ENCODE measurements around the gene IL1RAPL1.

Gene IL1RAPL1

DNA sequence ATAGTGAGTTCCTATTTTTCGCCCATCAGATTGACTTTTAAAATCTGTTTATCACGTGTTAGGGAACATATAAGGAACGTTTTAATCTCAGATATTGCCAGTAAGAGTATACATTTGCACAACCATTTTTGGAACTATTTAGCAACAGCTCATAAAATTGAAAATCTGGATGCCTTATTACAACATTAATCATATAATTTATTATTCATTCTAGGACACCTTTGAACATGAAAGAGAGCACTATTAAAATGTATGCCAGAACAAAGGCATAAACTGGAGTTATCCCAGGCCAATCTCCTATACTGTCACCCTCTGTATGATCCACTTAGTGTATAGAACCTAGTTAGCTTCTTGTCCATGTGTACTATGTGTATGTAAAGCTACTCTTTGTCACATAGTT, 1049.1 kb downstream of the IL1RAPL1 start:
- no peak for DNase-seq

DNA sequence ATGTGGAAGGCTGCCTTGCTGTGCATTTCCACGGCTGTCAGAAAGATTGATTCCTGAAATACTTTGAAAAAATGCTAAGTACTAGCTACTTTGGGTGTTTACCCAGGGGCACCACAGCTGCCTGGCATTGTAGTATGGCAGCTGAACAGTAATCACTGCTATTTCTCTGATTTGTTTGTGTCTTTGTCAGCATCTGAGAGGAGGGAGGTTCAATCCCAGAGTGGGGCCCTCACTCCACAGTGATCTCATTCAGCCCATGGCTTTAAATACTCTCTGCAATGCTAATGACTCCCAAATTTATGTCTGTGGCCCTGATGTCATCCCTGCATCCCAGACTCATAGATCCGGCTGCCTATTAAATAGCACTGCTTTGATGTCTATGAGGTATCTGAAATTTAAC, 1052.9 kb downstream of the IL1RAPL1 start:
- DNase-seq = peak in 6 of 58 donors; percentile 0 to 6 (median 3)

DNA sequence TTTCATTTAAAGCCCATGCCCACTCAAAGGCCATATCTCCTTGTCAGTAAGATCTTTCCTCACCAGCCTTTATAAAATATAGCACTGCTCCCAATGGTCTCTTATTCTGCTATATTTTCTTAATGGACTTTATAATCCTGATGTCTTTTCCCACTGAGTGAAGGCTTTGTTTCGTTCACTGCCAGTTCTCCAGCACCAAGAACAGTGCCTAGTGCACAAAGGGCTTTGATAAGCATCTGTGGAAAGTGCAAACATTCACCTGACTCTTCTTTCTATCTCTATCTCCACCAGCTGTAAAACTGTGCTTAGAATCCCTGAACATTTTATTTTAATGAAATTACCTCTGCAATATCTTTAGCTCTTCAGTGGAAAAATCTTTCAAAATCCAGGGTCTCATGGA, 1054.2 kb downstream of the IL1RAPL1 start:
- DNase-seq = peak in 1 of 58 donors; percentile 2

DNA sequence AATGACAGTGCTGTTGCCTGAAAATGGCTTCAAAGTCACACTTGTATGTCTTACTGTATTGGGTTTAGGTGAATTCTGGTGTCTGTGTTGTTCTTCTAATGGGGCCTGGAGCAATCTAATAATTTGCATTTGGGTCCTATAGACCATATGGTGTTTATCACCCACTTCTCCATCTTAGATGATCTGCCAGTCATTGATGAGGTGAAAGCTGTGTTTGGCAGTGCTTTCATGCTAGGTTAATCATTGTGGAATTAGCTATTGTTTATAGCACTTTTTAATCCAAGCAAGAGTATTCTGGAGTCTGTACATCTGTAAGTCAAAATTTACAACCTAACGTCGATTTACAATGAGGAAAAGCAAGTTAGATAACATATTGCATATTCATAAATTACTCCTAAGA, 1055.9 kb downstream of the IL1RAPL1 start:
- no peak for DNase-seq

DNA sequence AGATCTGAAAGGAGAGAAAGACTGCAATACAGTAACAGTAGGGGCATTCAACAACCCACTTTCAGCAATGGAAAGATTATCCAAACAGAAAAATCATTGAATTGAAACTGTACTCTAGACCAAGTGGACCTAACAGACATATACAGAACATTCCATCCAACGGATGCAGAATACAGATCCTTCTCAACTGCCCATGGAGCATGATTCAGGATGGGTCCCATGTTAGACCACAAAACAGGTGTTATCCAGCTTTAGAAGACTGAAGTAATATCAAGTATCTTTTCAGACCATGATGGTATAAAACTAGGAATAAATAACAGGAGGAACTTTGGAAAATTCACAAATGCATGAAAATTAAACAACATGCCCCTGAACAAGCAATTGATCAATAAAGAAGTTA, 1060.9 kb downstream of the IL1RAPL1 start:
- no peak for DNase-seq

DNA sequence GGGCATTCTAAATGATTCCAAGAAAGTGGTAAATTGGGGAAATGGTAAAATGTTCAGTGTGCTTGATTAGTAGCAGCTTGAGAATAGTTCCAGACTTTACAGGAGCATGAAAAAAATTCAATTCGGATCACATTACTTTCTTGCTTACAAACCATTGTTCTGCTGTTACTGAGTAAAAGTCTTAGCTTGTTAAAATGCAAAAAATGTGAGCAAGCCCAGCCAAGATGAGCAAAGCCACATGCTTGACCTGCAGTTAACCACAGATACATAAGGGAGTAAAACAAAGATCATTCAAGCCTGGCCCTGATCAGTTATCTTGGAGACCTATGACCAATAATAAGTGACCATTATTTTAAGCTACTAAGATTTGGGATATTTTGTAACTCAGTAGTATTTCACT, 1065.2 kb downstream of the IL1RAPL1 start:
- DNase-seq = no peak

DNA sequence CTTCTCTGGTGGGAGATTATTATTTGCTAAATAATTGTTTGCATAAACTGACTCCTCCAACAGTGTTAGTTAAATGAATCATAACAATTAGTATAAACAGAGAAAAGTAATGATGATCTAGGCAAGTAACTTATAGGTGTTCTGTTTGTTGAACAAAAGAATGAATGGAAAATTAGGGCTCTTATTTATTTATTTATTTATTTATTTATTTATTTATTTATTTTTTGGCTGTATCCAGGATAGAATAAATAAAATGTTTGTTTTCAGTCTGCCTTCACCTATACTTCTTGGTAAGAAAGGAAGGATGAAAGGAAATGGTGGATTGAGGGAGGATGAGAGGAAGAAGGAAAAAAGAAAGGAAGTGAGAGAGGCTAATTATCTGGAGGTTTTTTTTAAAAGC, 1066.5 kb downstream of the IL1RAPL1 start:
- DNase-seq = no peak

DNA sequence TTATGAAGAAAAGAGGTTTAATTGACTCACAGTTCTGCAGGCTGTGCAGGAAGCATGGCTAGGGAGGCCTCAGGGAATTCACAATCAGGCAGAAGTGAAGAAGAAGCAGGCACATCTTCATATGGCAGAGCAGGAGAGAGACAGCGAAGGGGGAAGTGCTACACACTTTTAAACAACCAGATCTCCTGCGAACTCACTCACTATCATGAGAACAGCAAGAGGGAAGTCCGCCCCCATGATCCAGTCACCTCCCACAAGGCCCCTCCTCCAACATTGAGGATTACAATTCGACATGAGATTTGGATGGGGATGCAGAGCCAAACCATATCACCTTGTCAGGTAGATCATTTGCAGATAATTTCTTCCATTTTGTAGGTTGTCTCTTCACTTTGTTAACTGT, 1072.7 kb downstream of the IL1RAPL1 start:
- DNase-seq = no peak

DNA sequence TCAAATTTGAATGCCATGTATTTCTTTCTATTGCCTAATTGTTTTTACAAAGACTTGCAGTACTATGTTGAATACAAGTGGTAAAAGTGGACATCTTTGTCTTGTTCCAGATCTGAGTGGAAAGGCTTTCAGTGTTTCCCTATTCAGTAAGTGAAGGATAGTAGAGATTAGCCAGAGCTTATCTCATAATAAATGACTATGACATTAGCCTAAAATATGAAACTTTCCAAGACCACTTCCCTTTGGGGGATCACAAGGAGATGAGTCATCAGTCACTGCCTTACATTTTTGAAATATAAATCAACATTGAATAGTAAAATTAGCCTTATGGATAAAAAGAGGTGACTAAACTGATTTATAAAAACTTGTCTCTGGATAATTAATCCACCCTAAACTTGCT, 1074.0 kb downstream of the IL1RAPL1 start:
- DNase-seq = no peak

DNA sequence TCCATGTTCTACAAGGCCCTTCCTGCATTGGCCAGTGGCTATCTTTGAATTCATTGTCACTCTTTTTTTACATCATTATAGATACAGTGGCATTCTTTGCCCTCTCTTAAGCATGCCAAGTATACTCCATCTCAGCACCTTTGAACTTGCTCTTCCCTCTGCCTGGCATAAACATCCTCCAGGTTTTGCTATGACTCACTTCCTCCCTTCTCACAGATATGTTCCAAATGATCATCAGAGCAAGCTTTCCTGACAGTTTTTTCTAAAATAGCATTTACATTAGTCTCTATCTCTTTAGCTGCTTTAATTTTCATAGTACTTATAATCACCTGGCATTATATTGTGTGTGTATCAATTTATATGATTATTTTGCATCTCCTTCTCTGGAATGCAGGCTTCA, 1074.9 kb downstream of the IL1RAPL1 start:
- no peak for DNase-seq

DNA sequence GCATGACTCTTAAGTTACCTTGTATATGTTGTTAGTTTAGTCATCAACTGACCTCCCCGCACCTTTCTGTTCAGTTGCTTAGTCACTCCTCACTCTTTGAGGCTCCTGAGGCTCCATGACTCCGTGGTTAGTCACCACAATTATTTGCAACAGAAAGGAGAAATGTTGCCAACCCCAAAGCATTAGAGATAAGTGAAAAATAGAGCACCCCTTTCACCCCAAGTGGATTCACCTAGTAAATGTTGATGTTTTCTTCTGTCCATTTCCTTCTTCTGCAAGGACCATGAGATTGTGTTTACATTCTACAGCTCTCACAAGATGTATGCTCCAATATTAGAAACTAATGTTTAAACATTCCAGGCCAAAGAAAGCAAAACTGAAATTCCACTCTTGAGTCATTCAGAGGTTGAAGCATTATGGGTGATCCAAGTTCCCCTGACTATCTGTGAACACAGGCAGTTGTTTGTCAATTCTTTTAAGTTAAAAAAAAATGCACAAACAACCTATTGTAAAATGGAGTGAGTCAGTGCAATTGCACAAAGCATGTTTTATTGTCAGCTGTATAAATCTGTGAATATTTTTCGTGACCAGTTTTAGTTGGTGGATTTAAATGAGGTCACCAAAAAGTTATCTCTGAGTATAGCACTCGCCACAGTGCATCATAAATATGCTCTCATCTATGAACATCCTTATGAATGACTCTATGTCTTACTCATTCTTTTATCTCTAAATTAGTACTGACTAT, 1075.7 kb downstream of the IL1RAPL1 start:
- DNase-seq = peak in 3 of 58 donors; percentile 4 to 62 (median 21)

DNA sequence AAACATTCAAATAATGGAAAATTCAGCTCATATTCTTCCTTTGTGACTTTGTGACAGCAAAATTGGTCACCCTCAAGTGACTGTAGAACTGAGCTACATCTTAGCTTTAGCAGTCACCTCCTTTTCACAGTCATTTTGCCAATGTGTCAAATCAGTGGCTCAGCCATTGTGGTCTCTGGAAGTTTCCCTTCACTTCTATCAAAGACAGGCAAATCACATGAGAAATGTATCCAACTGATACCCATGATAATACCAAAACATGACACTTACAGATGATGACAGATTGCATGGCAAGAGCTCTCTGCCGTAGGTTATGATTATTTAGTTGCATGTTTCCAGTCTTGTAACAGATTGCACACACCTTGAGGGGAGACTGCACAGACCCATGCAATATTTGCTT, 1078.3 kb downstream of the IL1RAPL1 start:
- DNase-seq = no peak

DNA sequence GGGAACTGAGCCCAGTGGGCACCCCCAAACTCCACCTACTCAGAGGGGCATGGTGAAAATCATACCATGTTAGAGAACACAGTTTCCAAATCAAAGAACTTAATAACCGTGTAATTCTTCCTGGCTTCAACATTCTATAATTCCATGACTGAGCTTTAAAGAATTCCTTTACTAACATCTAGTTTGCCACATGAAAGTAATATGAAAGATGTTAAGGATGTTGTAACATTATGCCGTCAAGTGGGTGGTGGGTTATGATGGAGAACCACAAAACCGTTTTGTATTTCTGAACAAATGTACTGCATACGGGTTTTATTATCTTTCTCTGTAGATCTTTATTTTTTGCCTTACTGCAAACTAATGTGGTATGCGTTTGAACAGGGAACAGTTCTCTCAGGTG, 1079.1 kb downstream of the IL1RAPL1 start:
- DNase-seq = no peak

DNA sequence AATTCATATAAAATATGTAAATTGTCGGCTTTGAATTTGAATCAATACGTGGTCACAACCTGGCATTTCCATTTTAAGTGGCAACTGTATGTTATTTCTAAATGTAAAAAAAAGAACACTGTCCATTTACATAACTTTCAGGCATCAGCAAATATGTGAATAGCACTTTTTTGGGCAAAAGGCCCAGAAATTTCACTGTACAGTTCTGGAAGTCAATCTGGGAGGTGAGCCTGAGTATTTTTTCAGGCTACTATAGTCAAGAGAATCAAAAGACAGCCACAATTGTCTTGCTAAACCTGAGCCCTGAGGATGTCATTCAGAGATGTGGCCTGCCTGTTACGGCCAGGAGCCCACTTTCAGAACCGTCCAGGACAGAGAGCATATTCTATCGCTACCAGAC, 1084.2 kb downstream of the IL1RAPL1 start:
- DNase-seq = no peak

DNA sequence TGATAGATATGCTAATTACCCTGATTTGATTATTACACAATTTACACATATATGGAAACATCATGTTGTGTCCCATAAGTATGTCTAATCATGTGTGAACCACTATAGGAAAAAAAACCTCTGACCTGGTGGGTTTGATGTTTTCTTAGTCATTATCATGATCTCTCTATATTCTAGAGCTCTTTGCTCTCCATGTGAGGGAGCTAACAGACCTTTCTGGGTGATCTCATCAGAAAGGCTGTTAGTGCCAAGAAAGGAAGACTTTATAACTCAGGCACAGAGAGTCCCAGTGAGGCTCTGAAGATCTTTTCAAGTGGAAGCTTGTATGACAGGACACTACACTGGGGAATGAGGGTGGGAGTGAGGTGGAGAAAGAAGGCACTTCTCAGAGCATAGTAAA, 1100.4 kb downstream of the IL1RAPL1 start:
- DNase-seq = peak in 2 of 58 donors; percentile 0 to 3

DNA sequence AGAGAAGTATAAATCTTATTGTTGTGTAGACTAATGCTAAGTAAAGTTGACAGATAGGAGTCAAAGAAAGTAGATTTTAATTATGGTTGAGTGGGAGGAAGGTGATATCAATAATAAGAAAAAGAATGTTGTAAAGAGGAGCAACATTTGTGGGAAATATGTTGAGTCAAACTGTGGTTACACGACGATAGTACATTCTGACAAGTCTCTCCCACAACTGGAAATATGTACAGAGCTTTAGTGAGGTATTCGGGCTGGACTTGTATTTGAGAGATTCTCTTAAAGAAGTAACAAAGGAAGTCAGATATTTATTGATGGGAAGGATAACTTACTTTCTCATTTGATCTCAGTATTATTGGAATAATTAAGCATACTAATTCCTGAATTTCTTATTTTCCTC, 1102.8 kb downstream of the IL1RAPL1 start:
- DNase-seq = no peak

DNA sequence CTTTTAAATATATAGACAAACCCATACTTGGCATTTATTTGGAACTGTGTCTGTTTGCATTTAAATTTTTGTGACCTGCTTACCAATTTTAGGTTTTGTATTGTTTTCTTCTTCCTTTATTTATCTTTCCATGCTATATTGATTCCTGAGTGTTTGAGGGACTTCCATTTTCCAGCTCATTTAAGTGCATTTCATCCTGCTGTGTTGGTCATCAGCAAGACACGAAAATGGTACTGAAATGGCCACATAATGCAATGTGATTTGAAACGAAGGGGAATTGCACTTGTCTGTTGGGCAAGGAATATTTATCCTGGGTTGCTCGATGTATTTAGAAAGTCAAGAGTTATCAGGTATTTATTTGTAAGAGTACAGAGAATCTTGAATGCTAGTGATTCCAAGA, 1103.8 kb downstream of the IL1RAPL1 start:
- no peak for DNase-seq

DNA sequence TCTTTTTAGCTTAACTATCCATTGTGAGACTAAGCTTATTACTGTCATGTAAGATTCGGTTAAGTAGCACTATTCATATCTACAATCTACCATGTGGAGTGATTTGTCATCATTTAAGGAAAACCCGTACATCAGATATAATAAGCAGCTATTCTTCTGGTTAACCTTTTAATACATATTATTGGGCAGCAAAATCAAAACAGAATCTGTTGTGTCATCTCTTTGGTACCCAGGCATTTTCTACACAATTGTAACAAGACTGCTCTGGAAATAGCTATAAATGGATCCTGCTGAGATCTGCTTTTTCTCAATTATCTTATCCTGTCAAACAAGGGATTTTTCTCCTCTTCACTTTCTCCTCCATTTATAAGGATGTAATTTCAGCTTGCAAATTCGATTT, 1106.7 kb downstream of the IL1RAPL1 start:
- DNase-seq = no peak

DNA sequence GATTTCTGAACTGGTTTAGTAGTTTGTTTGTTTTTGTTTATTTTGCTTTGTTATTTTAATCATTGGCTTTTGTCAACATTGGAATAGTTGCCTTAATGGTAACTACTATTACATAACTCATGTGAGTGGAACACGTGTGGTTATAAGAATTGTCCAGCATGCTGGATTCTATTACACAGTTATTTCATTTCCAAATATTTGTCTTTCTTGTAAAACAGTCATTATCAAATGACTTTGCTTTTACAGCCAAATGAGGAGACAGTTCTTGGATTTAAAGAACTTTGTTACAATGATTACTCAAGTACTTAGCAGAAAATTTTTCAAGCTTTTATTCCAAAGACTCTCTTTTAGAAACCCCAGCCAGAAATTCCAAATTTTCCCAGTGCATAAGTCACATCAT, 1112.0 kb downstream of the IL1RAPL1 start:
- no peak for DNase-seq

DNA sequence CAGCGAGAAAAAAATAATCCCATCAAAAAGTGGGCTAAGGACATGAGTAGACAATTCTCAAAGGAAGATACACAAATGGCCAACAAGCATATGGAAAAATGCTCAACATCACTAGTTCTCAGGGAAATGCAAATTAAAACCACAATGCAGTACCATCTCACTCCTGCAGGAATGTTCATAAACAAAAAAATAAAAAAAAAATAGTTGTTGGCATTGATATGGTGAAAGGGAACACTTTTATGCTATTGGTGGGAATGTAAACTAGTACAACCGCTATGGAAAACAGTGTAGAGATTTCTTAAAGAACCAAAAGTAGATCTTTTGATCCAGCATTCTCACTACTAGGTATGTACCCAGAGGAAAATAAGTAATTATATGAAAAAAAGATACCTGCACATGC, 1119.8 kb downstream of the IL1RAPL1 start:
- no peak for DNase-seq

DNA sequence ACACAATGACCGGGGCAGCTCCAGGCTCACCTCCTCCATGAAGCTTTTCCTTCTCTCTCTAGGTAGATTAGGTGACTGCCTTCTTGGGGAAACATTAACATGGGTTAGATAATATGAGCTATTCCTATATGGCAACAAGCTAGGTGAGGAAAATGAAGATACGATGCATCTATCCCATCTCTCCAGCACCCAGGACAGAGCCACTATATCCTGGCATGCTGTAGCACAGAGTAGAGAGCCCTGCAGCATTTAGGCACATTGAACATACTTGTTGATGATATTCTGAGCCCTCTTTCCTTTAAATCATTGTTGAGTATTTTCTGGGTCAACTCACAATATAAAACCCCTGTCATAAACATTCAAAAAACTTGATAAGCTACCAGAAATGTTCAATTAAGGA, 1133.9 kb downstream of the IL1RAPL1 start:
- no peak for DNase-seq

DNA sequence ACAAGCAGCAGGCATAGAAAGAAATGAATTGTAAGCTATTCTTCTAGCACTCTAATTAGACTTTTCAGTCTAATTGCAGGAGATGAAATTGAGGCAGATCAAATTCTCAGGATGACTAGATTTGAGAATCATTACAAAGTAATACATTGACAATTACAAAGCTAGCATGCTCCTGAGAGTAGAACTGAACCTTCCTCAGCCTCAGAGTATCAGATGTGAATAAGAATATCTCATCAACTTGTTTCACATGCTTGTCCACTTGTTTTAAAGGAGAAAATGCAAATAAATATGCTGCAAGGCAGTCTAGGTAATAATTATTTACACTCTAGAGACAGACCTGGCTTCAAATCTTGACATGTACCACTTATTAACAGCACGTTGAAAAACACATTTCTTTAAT, 1137.1 kb downstream of the IL1RAPL1 start:
- no peak for DNase-seq

DNA sequence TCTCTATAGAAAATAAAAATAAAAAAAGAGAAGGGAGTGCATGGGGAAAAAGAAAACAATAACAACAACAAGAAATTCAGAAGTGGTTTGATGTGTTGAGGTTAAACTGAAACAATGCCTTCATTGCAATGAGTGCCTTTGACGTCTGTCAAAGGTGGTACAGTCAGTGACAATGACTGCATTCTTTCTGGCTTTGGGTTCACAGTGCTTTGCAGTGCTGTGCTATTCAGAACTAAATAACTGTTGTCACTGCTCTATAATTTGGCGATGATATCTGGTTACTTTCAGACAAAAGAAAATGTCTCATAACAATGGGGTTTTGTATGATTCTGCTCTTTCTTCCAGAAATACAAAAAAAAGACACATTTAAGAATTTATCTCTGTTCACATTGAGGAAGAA, 1139.6 kb downstream of the IL1RAPL1 start:
- peak in 13 of 58 donors; percentile 0 to 63 (median 10) for DNase-seq

DNA sequence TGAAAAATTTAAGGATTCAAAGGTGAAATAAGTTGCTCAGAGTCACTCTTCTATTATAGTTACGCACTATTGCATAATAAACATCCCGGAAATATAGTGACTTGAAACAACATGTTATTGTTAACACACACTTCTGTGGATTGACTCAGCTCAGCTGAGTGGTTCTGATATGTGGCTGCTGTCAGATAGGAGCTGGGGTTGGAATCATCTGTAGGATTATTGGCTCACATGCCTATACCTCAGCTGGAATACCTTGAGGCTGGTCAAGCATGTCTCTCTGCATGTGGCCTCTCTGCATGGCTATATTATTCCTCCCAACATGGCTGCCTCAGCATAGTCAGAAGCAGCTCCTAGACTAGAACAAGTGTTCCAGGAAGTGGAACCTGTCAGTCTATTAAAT, 1141.4 kb downstream of the IL1RAPL1 start:
- no peak for DNase-seq

Measured in anterior cingulate cortex (tissue), 58 donors.